ENCODE data around the gene SLFN12L.
"Not testable (repeated sequence)": the region's sequence is repeated elsewhere in the genome, so short reads cannot be mapped to it uniquely, and the experiment has no call there.

SLFN12L gene

DNA sequence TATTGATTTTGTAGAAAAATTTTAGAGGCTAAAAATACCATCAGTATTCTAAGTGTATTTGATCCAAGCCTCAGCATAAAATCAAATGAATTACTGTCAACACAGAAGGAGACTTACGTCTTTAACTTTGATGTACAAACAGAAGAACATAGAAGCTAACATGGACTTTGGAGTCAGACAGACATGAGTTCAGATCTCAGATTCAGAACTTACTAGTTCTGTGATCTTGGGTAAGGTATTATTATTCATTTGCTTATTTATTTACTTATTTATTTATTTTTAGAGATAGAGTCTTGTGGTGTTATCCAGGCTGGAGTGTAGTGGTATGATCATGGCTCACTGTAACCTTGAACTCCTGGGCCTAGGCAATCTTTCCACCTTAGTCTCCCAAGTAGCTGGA lies 4.0 kb upstream of the SLFN12L start:
- no peak for DNase-seq

DNA sequence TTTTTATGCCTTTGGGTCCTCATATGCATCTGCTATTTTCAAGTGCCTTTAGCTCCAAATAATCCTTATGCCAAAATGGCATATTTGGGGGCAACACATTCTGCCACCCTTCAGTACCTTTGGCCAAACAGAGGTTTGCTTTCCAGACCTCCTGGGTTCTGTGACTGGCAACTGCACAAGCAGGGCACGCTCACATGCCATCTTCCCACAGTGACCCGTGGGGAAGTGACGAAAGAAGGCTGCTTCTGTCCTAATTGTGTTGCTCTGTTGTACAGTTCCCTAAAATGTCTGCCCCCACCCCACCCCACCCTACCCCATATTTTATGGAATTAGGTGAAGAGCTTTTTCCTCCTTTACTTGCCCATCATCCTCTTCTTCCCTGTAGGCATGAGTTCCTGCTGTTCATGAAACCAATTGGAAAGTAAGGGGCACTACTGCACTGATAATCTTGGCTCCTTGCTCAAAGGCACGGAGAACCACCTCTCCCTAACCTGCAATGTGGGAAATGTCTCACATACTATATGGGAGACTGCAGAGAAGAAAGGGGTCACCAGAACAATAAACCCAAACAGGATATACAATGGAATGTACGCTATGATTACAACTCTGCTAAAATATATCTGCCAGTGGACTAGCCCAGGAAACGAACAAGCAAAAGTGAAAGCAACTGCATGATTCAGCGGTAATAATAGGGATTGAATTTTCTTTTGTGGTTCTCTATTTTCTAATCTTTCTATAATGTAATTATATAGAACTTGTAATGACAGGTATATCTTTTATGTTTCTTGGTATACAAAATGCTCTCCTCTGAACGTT lies 3.3 kb upstream of the SLFN12L start:
- DNase-seq = no peak

DNA sequence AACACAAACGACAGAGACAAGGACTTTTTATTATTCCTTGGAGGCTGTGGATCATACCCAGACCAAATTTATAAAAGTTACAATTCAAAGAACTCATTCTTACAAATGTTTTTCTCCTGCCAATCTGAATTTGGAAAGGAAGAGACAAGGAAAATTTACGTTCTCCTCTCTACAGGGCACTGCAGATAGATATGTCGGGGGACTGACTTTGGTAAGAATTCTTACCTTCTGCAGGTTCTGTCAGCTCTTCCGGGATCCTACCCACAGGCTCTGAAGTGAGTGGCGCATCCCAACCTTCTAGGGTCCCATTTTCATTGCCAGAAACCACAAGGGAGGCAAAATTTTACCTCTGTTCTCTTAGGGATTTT lies 2.2 kb upstream of the SLFN12L start:
- no peak for DNase-seq

DNA sequence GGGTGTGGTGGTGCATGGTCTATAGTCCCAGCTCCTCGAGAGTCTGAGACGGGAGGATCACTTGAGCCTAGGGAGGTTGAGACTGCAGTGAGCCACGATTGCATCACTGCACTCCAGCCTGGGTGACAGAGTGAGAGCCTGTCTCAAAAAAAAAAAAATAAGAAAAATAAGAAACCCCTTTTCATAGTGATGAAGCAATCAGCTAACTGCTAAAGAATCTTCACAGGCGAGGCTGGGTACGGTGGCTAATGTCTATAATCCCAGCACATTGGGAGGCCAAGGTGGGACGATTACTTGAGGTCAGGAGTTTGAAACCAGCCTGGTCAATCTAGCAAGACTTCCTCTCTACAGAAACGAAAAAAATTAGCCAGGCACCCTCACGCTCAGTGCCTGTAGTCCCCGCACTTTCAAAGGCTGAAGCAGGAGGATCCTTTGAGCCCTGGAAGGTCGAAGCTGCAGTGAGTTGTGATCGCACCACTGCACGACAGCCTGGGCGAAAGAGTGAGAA lies 760 bp downstream of the SLFN12L start:
- DNase-seq = no peak

DNA sequence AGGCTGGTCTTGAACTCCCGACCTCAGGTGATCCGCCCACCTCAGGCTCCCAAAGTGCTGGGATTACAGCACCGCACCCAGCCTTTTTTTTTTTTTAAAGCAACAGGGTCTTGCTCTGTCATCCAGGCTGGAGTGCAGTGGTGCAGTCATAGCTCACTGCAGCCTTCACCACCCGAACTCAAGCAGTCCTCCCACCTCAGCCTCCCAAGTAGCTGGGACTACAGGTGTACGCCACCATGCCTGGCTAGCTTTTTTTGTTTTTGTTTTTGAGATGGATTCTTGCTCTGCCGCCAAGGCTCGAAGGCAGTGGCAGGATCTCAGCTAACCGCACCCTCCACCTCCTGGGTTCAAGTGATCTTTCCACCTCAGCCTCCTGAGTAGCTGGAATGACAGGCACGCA lies 2.1 kb downstream of the SLFN12L start:
- DNase-seq = not testable (repeated sequence)

DNA sequence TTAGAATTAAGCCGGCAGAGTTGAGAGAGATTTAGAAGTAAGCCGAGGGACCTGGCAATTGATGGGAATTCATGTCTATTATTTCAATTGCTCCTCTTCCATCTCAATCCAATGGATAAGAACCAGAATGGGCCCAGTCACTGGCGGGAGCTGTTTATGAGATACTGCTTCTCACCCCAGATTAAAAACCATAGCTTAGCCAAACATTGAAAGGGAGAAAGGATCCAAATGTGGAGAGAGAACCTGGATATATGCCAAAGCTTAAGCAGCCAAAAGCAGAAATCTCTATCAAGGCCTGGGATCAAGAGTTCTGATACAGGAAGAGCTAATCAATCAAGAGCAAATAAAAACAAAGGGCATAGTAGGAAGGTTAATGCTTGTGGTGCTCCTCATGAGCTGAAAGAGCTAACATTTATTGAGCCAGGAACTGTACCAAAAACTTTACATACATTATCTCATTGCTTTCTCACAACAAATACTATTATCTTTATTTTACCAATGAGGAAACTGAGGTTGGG lies 2.8 kb downstream of the SLFN12L start:
- DNase-seq = no peak

DNA sequence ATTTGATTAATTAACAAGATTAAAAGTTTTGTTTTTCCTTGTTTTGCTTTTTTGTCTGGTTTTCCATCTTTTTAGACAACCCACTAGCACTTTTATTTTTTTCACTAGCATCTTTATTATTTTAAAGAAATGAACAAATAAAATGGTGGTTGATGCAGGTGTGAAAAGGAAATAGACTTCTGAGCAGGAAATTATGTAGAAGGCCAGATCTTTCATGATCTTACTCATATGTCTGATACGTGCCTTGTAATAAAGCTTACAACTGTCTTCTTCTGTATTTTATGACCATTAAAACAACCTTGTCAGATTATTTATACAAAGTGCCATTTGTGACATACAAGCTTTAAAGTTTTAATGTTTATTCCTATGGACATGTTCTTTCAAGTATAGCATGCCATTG lies 6.3 kb downstream of the SLFN12L start:
- no peak for DNase-seq

DNA sequence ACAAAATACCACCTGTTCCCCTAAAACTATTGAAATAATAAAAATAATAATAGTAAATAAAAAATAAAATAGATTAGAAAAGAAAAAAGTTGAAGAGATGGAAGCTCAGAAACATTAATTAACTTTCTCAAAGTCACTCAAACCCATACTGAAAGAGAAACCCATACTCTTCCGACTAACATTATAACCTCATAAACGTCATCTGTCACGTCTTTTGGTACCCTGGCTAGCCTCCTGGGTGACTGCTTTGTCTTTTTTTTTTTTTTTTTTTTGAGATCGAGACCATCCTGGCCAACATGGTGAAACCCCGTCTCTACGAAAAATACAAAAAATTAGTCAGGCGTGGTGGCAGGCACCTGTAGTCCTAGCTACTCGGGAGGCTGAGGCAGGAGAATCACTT lies 7.6 kb downstream of the SLFN12L start:
- no peak for DNase-seq

DNA sequence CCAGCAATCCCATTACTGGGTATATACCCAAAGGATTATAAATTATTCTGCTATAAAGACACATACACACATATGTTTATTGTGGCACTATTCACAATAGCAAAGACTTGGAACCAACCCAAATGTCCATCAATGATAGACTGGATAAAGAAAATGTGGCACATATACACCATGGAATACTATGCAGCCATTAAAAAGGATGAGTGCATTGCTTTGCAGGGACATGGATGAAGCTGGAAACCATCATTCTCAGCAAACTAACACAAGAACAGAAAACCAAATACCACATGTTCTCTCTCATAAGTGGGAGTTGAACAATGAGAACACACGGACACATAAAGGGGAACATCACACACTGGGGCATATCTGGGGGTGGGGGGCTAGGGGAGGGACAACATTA lies 8.2 kb downstream of the SLFN12L start:
- DNase-seq = not testable (repeated sequence)

DNA sequence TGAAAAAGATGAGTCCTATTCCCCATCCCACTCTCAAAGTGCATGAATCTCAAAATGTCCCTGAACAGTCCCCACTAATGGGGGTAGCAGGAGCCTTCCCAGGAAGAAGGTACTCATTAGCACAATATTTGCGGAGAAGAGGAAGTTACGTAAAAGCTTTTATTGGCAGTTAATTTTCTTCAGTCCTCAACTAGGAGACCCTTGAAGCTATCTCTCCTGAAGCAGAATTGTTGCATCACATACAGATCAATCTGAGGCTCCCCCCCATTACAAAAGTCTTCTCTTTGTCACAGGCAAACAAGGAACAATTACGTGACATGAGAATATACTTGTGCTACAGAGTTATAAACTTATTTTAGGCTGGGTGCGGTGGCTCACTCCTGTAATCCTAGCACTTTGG lies 14.2 kb downstream of the SLFN12L start:
- DNase-seq = no peak

DNA sequence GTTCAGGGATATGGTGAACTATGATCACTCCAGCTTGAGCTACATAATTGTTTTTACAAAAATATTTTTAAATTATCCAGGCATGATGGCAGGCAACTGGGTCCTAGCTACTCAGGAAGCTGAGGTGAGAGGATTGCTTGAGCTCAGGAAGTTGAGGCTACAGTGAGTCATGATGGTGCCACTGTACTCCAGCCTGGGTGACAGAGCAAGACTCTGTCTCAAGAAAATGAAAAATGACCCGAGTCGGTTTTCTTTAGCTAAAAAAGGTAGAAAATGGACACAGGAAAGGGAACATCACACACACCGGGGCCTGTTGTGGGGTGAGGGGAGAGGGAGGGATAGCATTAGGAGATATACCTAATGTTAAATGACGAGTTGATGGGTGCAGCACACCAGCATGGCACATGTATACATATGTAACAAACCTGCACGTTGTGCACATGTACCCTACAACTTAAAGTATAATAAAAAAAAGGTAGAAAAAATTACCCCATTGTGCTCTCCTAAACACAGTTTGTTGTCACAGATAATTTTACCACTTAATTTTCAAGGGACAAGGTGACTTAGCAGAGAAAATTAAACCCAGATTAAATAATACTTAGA lies 15.7 kb downstream of the SLFN12L start:
- not testable (repeated sequence) for DNase-seq

DNA sequence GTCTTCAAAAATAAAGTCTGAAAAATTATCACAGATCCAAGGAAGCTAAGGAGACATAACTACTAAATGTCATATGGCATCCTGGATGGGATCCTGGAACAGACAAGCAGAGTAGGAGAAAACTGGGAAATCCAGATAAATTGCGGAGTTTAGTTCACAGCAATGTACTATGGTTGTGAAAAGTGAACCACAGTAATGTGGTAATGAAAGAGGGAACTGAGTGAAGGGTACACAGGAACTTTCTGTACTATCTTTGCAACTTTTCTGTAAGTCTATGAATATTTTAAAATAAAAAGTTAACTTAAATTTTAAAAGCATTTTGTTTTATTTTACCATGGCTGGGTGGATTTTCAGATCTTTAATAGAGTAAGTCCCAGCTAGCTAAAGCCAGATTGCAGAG lies 16.3 kb downstream of the SLFN12L start:
- DNase-seq = no peak

DNA sequence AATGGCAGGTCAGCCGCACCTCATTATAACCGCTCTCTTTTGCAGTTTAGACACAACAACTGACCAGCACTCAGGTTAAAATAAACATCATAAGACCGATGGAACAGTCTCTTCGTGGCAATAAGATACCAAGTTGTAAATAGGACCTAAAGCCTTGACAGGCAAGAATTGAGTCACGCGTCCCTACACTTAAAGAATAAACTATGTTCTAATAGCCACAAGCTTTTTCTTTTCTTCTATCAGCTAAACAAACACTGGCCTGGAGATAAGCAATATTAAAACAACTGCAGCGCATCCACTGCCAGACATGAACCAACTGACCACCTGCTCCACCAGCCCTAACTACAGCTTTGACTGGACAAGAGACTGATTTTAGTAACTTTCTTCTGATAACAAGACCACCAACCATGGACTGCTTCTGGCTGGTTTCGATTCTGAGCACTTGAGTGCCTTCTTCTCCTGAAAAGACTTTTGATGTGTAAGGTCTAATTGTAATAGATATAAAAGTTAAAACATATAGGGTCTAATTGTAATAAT lies 17.5 kb downstream of the SLFN12L start:
- DNase-seq = no peak

DNA sequence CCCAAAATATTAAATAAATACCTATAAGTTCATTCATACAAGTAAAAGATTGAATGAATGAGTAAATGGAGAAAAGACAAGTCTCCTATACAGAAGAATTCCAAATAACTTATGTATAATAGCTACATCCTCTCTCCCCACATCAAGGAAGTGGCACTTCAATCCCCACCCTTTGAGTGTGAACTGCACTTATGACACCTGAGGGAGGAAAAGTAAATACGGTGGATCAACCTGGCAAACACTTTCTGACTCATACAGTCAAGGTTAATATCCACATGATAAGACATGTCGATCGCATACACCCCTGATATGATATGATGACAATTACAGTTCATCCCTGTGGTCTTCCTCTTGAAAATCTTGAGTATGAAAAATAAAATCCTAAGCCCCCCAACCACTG lies 18.0 kb downstream of the SLFN12L start:
- DNase-seq = no peak

DNA sequence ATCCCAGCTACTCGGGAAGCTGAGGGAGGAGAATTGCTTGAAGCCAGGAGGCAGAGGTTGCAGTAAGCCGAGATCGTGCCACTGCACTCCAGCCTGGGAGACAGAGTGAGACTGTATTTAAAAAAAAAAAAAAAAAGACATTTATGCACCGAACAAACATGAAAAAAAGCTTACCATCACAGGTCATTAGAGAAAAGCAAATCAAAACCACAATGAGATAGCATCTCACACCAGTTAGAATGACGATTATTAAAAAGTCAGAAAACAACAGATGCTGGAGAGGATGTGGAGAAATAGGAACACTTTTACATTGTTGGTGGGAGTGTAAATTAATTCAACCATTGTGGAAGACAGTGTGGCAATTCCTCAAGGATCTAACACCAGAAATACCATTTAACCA lies 19.0 kb downstream of the SLFN12L start:
- not testable (repeated sequence) for DNase-seq

DNA sequence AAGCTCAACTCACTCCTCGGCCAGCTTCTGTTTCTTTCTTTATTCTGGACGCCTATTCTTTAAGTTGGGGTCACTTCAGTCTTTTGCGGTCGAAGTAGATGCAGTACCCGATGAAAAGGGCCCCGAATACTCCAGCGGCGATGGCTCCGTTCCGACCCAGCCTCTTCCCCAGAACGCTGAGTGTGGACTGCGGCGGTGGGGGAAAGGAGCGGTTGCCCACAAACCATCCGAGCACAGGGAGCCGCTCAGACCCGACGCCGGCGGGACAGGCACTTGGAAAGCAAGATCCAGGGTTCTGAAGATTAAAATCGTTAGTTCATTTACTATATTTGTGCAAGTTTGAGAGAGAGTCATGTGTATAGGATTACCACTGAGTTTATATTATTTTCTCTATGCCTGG lies 22.5 kb downstream of the SLFN12L start:
- no peak for DNase-seq

DNA sequence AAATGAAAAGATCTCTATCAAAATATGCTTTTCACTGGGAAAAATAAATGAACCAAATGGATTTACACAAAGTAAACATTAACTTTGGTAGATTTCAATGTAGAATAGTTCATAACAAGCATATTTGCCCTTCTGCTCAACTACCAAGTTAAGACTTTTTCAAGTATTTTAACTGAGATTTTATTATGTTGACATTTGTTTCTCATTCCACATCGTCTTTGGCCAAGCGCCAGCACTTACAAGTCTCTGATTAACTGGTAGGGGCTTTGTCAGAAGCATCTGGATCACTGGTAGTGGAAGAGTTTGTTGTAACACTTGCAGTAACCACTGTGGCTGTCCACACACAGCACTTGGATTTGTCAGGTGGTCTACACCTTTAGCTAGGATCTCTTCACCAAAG lies 22.9 kb downstream of the SLFN12L start:
- DNase-seq = no peak

DNA sequence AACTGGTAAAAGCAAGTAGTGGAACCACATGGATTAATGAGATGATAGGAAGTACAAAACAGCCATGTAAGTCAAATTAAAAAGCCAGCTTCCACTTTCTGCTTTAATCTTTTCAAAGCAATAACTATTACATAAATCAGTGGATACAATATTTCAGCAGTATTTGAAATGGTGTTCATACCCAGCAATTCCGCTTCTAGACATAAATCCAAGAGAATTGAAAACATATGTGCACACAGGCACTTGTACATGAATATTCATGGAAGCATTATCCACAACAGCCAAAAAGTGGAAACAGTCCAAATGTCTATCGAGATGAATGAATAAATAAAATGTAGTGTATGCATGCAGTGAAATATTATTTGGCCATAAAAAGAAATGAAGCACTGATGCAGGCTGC lies 27.4 kb downstream of the SLFN12L start:
- no peak for DNase-seq

DNA sequence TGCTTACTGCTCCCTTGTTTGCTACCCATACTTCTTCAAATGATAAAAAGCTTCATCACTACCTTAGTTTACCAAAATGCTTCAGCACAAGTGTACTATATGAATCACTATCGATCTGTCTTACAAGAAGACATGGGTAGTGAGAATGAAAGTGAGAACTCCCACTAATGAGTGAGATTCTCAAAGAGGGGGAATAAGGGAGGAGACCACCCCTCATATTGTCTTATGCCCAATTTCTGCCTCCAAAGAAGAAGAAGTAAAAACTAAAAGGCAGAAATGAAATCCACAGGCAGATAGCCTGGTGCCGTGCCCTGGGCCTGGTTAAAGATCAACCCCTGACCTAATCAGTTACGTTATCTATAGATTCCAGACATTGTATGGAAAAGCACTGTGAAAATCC lies 29.8 kb downstream of the SLFN12L start:
- not testable (repeated sequence) for DNase-seq

DNA sequence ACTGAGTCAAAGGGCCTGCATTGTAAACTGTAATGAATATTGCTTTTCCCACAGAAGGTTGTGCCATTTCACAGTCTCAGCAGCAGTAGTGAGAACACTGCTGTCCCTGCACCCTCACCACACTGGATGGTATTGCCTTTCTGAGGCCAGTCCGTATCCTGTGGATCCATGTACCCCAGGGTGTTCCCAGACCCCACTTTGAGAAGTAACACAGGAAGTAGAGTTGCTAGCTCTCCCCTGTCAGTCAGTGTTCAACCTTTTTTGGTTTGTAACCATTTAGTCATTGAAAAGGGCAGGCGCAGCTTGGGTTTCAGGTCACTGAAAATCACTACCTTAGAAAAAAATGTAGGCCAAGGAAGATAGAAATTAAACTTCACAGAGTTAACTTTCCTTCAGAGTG lies 37.9 kb downstream of the SLFN12L start:
- DNase-seq = no peak

DNA sequence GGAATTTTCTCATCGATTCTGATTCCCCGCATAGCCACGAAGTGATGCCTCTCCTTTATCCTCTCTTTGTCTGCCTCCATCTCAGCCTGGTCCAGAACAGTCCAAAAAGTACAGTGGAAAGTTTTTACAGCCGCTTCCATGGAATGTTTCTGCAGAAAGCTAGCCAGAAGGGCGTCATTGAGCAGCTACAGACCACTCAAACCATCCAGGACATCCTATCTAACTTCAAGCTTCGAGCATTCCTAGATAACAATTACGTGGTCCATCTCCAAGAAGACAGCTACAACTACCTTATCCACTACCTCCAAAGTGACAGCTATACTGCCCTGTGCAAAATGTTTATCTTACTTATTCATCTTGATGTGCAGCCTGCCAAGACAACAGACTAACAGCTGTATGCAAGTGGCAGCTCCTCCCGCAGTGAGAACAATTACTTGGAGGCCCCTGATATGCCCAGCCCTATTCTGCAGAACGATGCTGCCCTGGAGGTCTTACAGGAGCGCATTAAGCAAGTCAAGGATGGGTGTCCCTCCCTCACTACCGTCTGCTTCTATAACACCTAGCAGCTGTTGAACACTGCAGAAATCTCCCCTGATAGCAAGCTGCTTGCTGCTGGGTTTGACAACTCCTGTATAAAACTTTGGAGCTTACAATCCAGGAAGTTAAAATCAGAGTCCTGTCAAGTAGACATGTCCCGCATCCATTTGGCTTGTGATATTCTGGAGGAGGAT lies 38.9 kb downstream of the SLFN12L start:
- DNase-seq = no peak

DNA sequence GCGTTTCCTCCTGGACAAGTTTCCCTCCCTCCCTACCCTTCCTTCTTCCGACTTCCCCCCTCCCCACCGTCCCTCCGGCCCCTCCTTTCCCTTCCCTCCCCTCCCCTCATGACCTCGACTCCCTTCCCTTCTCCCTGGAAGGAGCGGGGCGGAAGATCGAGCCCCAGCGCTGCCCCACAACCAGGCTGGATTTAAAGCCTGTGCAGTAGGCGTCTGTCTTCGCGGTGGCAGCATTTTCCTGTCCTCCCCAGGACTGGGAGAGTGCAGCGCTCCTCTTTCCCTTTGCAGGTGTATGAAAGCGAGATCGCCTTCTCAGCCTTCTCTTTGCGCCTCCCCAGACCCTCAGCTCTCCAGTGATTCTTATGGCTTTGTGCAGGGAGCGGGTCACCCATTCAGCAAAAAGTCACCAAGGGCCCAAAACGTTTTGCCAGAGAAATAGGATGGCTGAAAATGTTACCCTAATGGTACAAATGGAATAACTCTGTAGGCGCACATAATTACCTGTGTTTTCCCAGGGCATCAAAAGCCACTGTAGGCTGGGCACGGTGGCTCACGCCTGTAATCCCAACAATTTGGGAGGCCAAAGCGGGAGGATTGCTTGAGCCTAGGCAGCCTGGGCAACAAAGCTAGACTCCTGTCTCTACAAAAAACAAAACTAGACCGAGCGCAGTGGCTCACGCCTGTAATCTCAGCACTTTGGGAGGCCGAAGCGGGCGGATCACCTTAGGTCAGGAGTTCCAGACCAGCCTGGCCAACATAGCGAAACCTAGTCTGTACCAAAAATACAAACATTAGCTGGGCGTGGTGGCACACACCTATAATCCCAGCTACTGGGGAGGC lies 40.8 kb downstream of the SLFN12L start:
- no peak for DNase-seq

DNA sequence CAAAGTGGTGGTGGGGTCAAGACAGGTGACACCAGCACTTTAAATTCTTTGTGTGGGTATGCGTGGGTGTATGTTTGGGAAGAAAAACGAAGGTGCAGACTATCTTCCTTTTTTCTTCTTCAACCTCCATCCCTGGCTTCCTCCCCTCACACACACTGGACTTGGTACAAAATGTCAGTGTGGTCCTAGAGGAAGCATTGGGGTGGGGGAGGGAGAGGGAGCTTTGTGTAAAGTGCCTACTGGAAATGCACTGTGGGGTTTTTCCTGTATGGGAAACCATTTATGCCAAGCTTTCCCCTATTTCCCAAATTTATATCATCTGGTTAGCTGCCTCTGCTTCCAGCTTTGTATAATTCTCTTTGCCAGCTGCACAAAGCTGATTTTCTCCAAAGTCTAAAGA lies 44.4 kb downstream of the SLFN12L start:
- no peak for DNase-seq
